Ovary (tissue), 9 donors: ENCODE data around the gene SCAMP5. TPM values are rescaled to one million over a fixed set of nuclear protein-coding genes. Genes with fewer than 3 reads are reported as not detected.

ENCODE experiments used
- DNase-seq, 5 donors: peaks; one replicate each; pipeline ENCODE4 v3.0.0-alpha.2; 2019 to 2020
- H3K27ac ChIP-seq, 2 donors: fragments of 200-600 bp; one replicate each; pipeline versions ENCODE4 v1.5.1 to v1.8.0; 2019 to 2022
- H3K27me3 ChIP-seq: fragments of 200-600 bp; one replicate; pipeline ENCODE4 v1.8.0; 2022
- H3K36me3 ChIP-seq: fragments of 200-600 bp; sonication (generic); one replicate; pipeline ENCODE4 v1.5.1; 2019
- H3K4me1 ChIP-seq: one replicate; pipeline ENCODE4 v1.8.1; 2013; ENCODE audit warnings: mild to moderate bottlenecking, moderate library complexity; ENCODE audit not compliant: insufficient read depth
- H3K4me3 ChIP-seq: fragments of 200-600 bp; sonication (generic); one replicate; pipeline ENCODE4 v1.5.1; 2017
- H3K9me3 ChIP-seq, 2 donors: fragments of 200-600 bp in 1 of 2; sonication (generic) in 1 of 2; one replicate each; pipeline versions ENCODE4 v1.5.1 to v1.8.1; 2013 to 2019; ENCODE audit warnings: mild to moderate bottlenecking in 1 of 2, moderate library complexity in 1 of 2
- EP300 ChIP-seq: sonication (generic); formaldehyde crosslinking; IDR thresholded peaks from one replicate; pipeline ENCODE4 v1.6.1; 2017; ENCODE audit warnings: antibody characterized with exemption
- POLR2A ChIP-seq: fragments of 450-650 bp; IDR thresholded peaks from one replicate; pipeline ENCODE4 v1.6.1; 2017; ENCODE audit warnings: antibody characterized with exemption, mild to moderate bottlenecking, moderate library complexity
- WGBS, 3 donors: extraction: QIAGEN DNeasy Blood & Tissue Kit in 1 of 3; methylation state at CpG; one replicate each; pipeline versions ENCODE4 v1.1.5 to v1.1.7; 2013 to 2017; 5-methylcytosine and 5-hydroxymethylcytosine counted together
- intact Hi-C, 4 donors: fragments of 100-400 bp; cut with DNase I; formaldehyde crosslinking; loops; one replicate each; pipeline versions ENCODE4 v1.11.0 to v1.15.1; 2022 to 2023
- polyA plus RNA-seq, 2 donors: library from polyadenylated mRNA; stranded (reverse); fragments of 200-250 nt in 1 of 2; fragments of 350-450 nt in 1 of 2; fragmentation: Illumina TruSeq in 1 of 2; extraction: RNeasy Lipid Tissue Mini Kit (QIAGEN cat#74804) in 1 of 2; gene quantifications; one replicate each; pipeline ENCODE4 v1.2.3, GENCODE V29; 2013 to 2014
- total RNA-seq, 7 donors: library from RNA; depleted of rRNA in 2 of 7; stranded (reverse); fragments of >200 nt in 2 of 7; fragmentation: NEBNext Ultra II Directional in 3 of 7; extraction: Animal tissue kit (Norgen Biotek cat#: 25700) in 3 of 7; gene quantifications; one replicate each; pipeline versions ENCODE4 v1.1.0 to v1.2.4, GENCODE V29; 2016 to 2023
- TF ChIP-seq, protein P1 (sequence below), 3 donors: fragments of 450-650 bp in 2 of 3; fragments of 200-600 bp in 1 of 3; IDR thresholded peaks; one replicate each; pipeline versions ENCODE4 v1.5.1 to v1.8.0; 2016 to 2022; ENCODE audit warnings: antibody characterized with exemption in 3 of 3, mild to moderate bottlenecking in 1 of 3
- donor health status: DM: no; HTN: no; CAD: no; lungs with moderate emphysema.
- donor health status: DM: no; HTN: no; CAD: no.
- donor health status: Bipolar disorder and iron deficiency.
- donor health status: DM: yes; HTN: yes; CAD: no.
- donor health status: DM: no; HTN: no; CAD: no.
- donor health status: DM: yes; HTN: yes; CAD: no.

The SCAMP5 gene
- total and polyA plus RNA-seq, 9 donors: 2.6 to 17.8 (median 5.7) TPM

DNA sequence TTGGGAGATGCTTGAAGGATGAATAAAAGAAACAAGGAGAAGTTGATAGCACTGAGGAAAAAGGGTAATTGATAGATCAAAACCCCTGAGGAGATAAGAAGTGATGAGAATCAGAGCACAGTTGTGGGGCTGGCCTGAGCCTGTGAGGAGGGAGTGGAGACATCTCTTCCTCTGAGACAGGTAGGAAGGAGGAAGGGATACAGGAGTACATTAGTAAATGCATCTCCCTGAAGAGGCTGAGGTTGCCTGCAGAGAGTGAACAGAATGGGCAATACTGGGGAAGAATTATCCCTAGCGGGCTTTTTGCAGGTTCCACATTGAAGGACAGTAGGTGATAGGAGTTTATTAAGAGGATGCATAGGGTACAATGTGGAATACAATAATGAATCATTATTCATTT, 17.3 kb upstream of the SCAMP5 start:
- no peaks in the 10 kb centered on the region for H3K36me3 ChIP-seq
- TF ChIP-seq EP300 (no peak), POLR2A (no peak)
- TF ChIP-seq, protein P1, sequence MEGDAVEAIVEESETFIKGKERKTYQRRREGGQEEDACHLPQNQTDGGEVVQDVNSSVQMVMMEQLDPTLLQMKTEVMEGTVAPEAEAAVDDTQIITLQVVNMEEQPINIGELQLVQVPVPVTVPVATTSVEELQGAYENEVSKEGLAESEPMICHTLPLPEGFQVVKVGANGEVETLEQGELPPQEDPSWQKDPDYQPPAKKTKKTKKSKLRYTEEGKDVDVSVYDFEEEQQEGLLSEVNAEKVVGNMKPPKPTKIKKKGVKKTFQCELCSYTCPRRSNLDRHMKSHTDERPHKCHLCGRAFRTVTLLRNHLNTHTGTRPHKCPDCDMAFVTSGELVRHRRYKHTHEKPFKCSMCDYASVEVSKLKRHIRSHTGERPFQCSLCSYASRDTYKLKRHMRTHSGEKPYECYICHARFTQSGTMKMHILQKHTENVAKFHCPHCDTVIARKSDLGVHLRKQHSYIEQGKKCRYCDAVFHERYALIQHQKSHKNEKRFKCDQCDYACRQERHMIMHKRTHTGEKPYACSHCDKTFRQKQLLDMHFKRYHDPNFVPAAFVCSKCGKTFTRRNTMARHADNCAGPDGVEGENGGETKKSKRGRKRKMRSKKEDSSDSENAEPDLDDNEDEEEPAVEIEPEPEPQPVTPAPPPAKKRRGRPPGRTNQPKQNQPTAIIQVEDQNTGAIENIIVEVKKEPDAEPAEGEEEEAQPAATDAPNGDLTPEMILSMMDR (IDR thresholded peaks at IDR 0.05): no peak
- no peak for DNase-seq
- no peaks in the 10 kb centered on the region for H3K9me3 ChIP-seq
- H3K4me3 ChIP-seq: no peak overlapping the region
- no peaks in the 10 kb centered on the region for H3K4me1 ChIP-seq
- no peaks in the 10 kb centered on the region for H3K27me3 ChIP-seq
- intact Hi-C loops: no loop called here
- 73 to 77% (median 73%) methylated on average over 1 of the region's 1 CpG for WGBS, 3 donors
- H3K27ac ChIP-seq: no peak overlapping the region

DNA sequence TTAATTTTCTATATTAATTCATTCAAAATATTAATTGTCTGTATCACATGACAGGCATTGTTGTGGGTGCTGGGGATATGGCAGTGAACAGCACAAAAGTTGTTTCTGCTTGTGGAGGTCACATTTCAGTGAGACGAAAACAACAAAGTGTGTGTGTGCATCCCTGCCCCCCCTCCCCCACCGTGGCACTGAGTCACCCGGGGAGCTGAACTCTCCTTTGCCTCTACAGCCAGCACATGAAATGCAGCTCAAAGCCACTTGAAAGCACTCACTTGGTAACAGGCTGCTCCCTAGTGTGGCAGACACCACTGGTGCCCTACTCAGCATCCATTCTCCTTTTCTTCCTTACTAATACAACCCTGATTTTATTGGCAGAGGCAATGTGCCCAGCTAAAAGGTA, 16.9 kb upstream of the SCAMP5 start:
- 17 to 26% (median 25%) methylated on average over 3 of the region's 3 CpGs for WGBS, 3 donors
- H3K4me3 ChIP-seq: no peak overlapping the region
- H3K9me3 ChIP-seq: no peaks in the 10 kb centered on the region
- intact Hi-C loops: no loop called here
- H3K36me3 ChIP-seq: no peaks in the 10 kb centered on the region
- H3K27ac ChIP-seq: no peak overlapping the region
- H3K4me1 ChIP-seq: no peaks in the 10 kb centered on the region
- no peaks in the 10 kb centered on the region for H3K27me3 ChIP-seq
- no peak for DNase-seq
- no peak for TF ChIP-seq EP300
- TF ChIP-seq, protein P1 (IDR thresholded peaks at IDR 0.05): no peak
- TF ChIP-seq POLR2A: no peak

DNA sequence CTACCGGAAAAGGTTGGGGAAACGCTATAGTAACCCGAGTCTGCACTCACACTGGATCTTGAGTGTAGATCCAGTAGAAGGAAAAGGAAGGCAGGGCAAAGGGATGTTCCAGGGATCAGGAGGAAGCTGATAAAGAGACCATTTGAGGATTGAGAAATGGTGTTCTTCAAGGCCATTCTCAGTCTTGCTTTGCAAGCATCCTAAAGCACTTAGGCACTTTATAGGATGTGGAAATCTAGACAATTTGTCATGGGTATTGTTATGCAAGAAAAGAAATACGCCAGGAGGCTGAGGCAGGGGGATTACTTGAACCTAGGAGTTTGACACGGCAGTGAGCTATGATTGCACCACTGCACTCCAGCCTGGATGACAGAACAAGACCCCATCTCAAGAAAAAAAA, 13.2 kb upstream of the SCAMP5 start:
- WGBS, 3 donors: 51 to 59% (median 52%) methylated on average over 5 of the region's 5 CpGs
- no peaks in the 10 kb centered on the region for H3K27me3 ChIP-seq
- H3K9me3 ChIP-seq: no peaks in the 10 kb centered on the region
- no peaks in the 10 kb centered on the region for H3K4me1 ChIP-seq
- no peaks in the 10 kb centered on the region for H3K36me3 ChIP-seq
- intact Hi-C loops: no loop called here
- DNase-seq: no peak
- TF ChIP-seq EP300: no peak
- TF ChIP-seq, protein P1 (IDR thresholded peaks at IDR 0.05): no peak
- no peak for TF ChIP-seq POLR2A
- H3K4me3 ChIP-seq: no peak overlapping the region
- H3K27ac ChIP-seq: no peak overlapping the region

DNA sequence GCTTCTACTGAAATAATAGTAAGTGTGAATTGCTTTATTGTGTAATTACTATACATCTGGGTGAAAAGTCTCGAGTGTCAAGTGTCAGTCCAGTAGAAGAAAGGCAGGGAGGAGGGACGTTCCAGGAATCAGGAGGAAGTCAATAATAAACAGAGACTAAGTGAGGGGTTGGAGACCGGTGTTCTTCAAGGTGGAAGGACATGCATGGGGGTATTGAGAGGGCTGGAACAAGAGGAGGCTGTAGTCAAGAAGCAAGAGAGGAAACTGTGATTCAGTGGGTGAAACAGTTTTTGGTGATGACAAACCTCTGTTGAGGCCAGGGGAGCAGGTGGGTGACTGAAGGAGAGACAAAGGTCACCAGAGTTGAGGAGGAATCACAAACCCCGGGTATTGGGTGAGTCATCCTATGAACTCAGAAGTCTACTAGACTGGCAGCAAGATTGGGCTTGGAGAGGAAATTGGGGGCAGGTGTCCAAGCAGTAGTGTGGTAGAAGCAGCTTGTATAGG, 11.6 kb upstream of the SCAMP5 start:
- Histone ChIP-seq H3K36me3 (no peaks in the 10 kb centered on the region), H3K27ac (no peak overlapping the region), H3K4me3 (no peak overlapping the region), H3K27me3 (no peaks in the 10 kb centered on the region), H3K4me1 (no peaks in the 10 kb centered on the region), H3K9me3 (no peaks in the 10 kb centered on the region)
- no peak for DNase-seq
- TF ChIP-seq EP300 (no peak), POLR2A (no peak)
- TF ChIP-seq, protein P1 (IDR thresholded peaks at IDR 0.05): no peak
- WGBS, 3 donors: 21 to 44% (median 28%) methylated on average over 4 of the region's 4 CpGs
- intact Hi-C loops: no loop called here
